Panc1 (cell line): ENCODE measurements around the gene PRKCA. TPM values are rescaled to one million over a fixed set of nuclear protein-coding genes. Genes with fewer than 3 reads are reported as not detected.

Experiments
- ATAC-seq: fragments of 200-7000 bp; cut with Tn5 transposase; 2 replicates; pipeline ENCODE4 v1.9.1; 2020; ENCODE audit warnings: mild to moderate bottlenecking, moderate library complexity
- BruUV-seq: library from RNA; stranded (reverse); fragments of 400-500 nt; replicated peaks from 2 replicates; lab custom pipeline; 2021; lab: Mats Ljungman, UMichigan
- CTCF ChIA-PET: fragments of 300-600 bp; sonication (Branson Sonifier 250); formaldehyde crosslinking; loops from one replicate; lab custom pipeline; 2022; ENCODE audit warnings: antibody characterized with exemption; lab: Charles Lee
- POLR2A ChIA-PET: fragments of 300-600 bp; sonication (Branson Sonifier 250); formaldehyde crosslinking; loops from one replicate; lab custom pipeline; 2022; ENCODE audit warnings: antibody characterized with exemption; lab: Charles Lee
- DNase-seq: peaks from one replicate; pipeline ENCODE4 v3.0.0-alpha.2; 2010; ENCODE audit warnings: low read depth, low spot score
- H3K27ac ChIP-seq: 2 replicates; pipeline ENCODE4 v1.5.1; 2011; ENCODE audit warnings: mild to moderate bottlenecking, low read length, inconsistent platforms
- H3K27me3 ChIP-seq: fragments of 200-500 bp; sonication (Bioruptor generic); 2 replicates; pipeline ENCODE4 v1.6.0; 2014; ENCODE audit warnings: low read length, inconsistent platforms; ENCODE audit not compliant: control insufficient read depth, insufficient read depth
- H3K36me3 ChIP-seq: fragments of 200-500 bp; sonication (Bioruptor generic); 2 replicates; pipeline ENCODE4 v1.5.1; 2014; ENCODE audit warnings: inconsistent platforms, mild to moderate bottlenecking, low read length, moderate library complexity; ENCODE audit not compliant: control insufficient read depth, insufficient read depth
- H3K4me1 ChIP-seq: 2 replicates; pipeline ENCODE4 v1.5.1; 2011; ENCODE audit warnings: inconsistent platforms, mild to moderate bottlenecking, low read length, moderate library complexity; ENCODE audit not compliant: control insufficient read depth, insufficient read depth
- H3K4me3 ChIP-seq, 2 experiments: 2 replicates each; pipeline ENCODE4 v1.5.1; 2011 to 2012; ENCODE audit warnings: low read depth in 2 of 2, low read length in 2 of 2, mild to moderate bottlenecking in 2 of 2, inconsistent platforms in 1 of 2, moderate library complexity in 1 of 2
- H3K9me3 ChIP-seq: fragments of 200-500 bp; sonication (Bioruptor generic); 2 replicates; pipeline ENCODE4 v1.5.1; 2014; ENCODE audit warnings: low read depth, mild to moderate bottlenecking, inconsistent platforms, low read length, moderate library complexity; ENCODE audit not compliant: control insufficient read depth, insufficient read depth
- CTCF ChIP-seq: fragments of 450-650 bp; IDR thresholded peaks from 2 replicates; pipeline ENCODE4 v1.5.1; 2017; ENCODE audit warnings: mild to moderate bottlenecking
- POLR2AphosphoS5 ChIP-seq: IDR thresholded peaks from 2 replicates; pipeline ENCODE4 v1.6.1; 2012; ENCODE audit warnings: mild to moderate bottlenecking, low read depth, low read length, moderate library complexity
- REST ChIP-seq, 2 experiments: IDR thresholded peaks; 2 replicates each; pipeline ENCODE4 v1.6.1; 2011 to 2012; ENCODE audit warnings: low read depth in 2 of 2, control low read depth in 1 of 2, low read length in 1 of 2, mild to moderate bottlenecking in 1 of 2, moderate library complexity in 1 of 2; ENCODE audit not compliant: insufficient read depth in 1 of 2
- SIN3A ChIP-seq: IDR thresholded peaks from 2 replicates; pipeline ENCODE4 v1.6.1; 2012; ENCODE audit warnings: low read depth, mild to moderate bottlenecking, low read length, moderate library complexity, borderline replicate concordance; ENCODE audit not compliant: insufficient read depth
- TCF7L2 ChIP-seq: IDR thresholded peaks from 2 replicates; pipeline ENCODE4 v1.6.1; 2011; ENCODE audit warnings: mild to moderate bottlenecking, low read depth, low read length, inconsistent platforms
- in situ Hi-C: cut with HindIII; loops from 2 replicates; pipeline ENCODE4 v1.10.0; 2016; ENCODE audit warnings: low sequenced_read_pairs, low pct_unique_long_range_greater_than_20kb
- intact Hi-C: fragments of 100-400 bp; cut with micrococcal nuclease; formaldehyde crosslinking; loops from one replicate; pipeline ENCODE4 v1.10.0; 2022; ENCODE audit not compliant: unreplicated experiment
- total RNA-seq: library from RNA; stranded (reverse); gene quantifications from one replicate; pipeline ENCODE4 v1.2.1, GENCODE V29; 2021; ENCODE audit not compliant: unreplicated experiment

Gene PRKCA
- total RNA-seq, 1 experiment from 2014 or later = 53.0 TPM

- no peak overlapping the region for H3K27ac ChIP-seq
- no peaks in the 10 kb centered on the region for H3K4me1 ChIP-seq
- CTCF ChIA-PET = no interaction called here
- ATAC-seq = no peak
- in situ Hi-C loops = no loop called here
- TF ChIP-seq CTCF (no peak), POLR2AphosphoS5 (no peak), SIN3A (no peak), REST (IDR thresholded peaks at IDR 0.05; ENCODE audit: insufficient read depth in 1 of 2, low read depth in 2 of 2, low read length in 1 of 2) (no peak), TCF7L2 (no peak)
- H3K4me3 ChIP-seq = no peak overlapping the region
- POLR2A ChIA-PET = no interaction called here
- intact Hi-C loops = no loop called here
- no TSS peak for BruUV-seq
- H3K9me3 ChIP-seq = no peaks in the 10 kb centered on the region
- no peak for DNase-seq
- no peaks in the 10 kb centered on the region; the same call in 1 of the 2 replicates for H3K36me3 ChIP-seq
- H3K27me3 ChIP-seq = no peaks in the 10 kb centered on the region
Observed at GRCh38 chr17:66734186-66734943, 432.0 kb downstream of the PRKCA start.

- ChIA-PET POLR2A (no interaction called here), CTCF (no interaction called here)
- no peak for TF ChIP-seq TCF7L2
- no peak for TF ChIP-seq POLR2AphosphoS5
- no peak for TF ChIP-seq CTCF
- TF ChIP-seq SIN3A = no peak
- TF ChIP-seq REST (IDR thresholded peaks at IDR 0.05; ENCODE audit: insufficient read depth in 1 of 2, low read depth in 2 of 2, low read length in 1 of 2) = no peak
- Histone ChIP-seq H3K36me3 (peaks cover 2% of the 10 kb centered on the region; the same call in 1 of the 2 replicates), H3K27me3 (no peaks in the 10 kb centered on the region), H3K4me1 (no peaks in the 10 kb centered on the region), H3K9me3 (no peaks in the 10 kb centered on the region), H3K27ac (no peak overlapping the region), H3K4me3 (no peak overlapping the region)
- intact Hi-C loops (no loop called here), in situ Hi-C loops (no loop called here)
- BruUV-seq = no TSS peak
- DNase-seq (no peak), ATAC-seq (no peak)
Observed at GRCh38 chr17:66737524-66737923, 435.1 kb downstream of the PRKCA start.
